GM18858 (cell line): Measurements from ENCODE around the gene TP53TG3.
"Not testable (repeated sequence)": the region's sequence is repeated elsewhere in the genome, so short reads cannot be mapped to it uniquely, and the experiment has no call there.

ENCODE experiments used
- ATAC-seq: cut with Tn5 transposase; IDR thresholded peaks from one replicate; pipeline ENCODE4 v1.9.1; 2021; ENCODE audit not compliant: unreplicated experiment

Gene TP53TG3

GRCh38 chr16:32676065-32676464, at the start of gene TP53TG3:
TSS of gene TP53TG3 (minus strand) at chr16:32676165. CDS start at chr16:32676097, 68 bp downstream.
- not testable (repeated sequence) for ATAC-seq

GRCh38 chr16:32650876-32651275, 25.1 kb downstream of the TP53TG3 start:
- ATAC-seq = not testable (repeated sequence)

GRCh38 chr16:32647562-32647961, 28.4 kb downstream of the TP53TG3 start:
- not testable (repeated sequence) for ATAC-seq

- ATAC-seq = not testable (repeated sequence)
Observed at GRCh38 chr16:32646780-32647179, 29.2 kb downstream of the TP53TG3 start.

- not testable (repeated sequence) for ATAC-seq
Observed at GRCh38 chr16:32646177-32646576, 29.8 kb downstream of the TP53TG3 start.

- ATAC-seq = not testable (repeated sequence)
Observed at GRCh38 chr16:32645278-32645908, 30.6 kb downstream of the TP53TG3 start.

- not testable (repeated sequence) for ATAC-seq
Observed at GRCh38 chr16:32644715-32645114, 31.2 kb downstream of the TP53TG3 start.

GRCh38 chr16:32637614-32638013, 38.4 kb downstream of the TP53TG3 start:
- ATAC-seq = not testable (repeated sequence)

GRCh38 chr16:32632096-32632495, 43.9 kb downstream of the TP53TG3 start:
- not testable (repeated sequence) for ATAC-seq
